SKM-1 (cell line): Measurements from ENCODE around the gene ACSS2.
A peak's percentile ranks its signal among the peaks of the same experiment; 100 is the strongest.

Experiments
- DNase-seq: peaks from one replicate; lab custom pipeline; 2025; ENCODE audit not compliant: unreplicated experiment; lab: John Stamatoyannopoulos, UW

The ACSS2 gene

GRCh38 chr20:34907616-34908469 lies 31.4 kb downstream of the ACSS2 start:
- DNase-seq, result no peak

GRCh38 chr20:34915131-34915530 lies 38.7 kb downstream of the ACSS2 start:
- DNase-seq, result no peak

- DNase-seq, result no peak
These were observed 39.5 kb downstream of the ACSS2 start for GRCh38 chr20:34915749-34916455.

GRCh38 chr20:34916774-34917354 lies 40.5 kb downstream of the ACSS2 start:
- no peak for DNase-seq

GRCh38 chr20:34920055-34920454 lies 43.6 kb downstream of the ACSS2 start:
- DNase-seq, result no peak

- no peak for DNase-seq
These were observed 45.0 kb downstream of the ACSS2 start for GRCh38 chr20:34921436-34921835.

- no peak for DNase-seq
These were observed 46.4 kb downstream of the ACSS2 start for GRCh38 chr20:34922654-34923381.

GRCh38 chr20:34923414-34923813 lies 47.0 kb downstream of the ACSS2 start:
- DNase-seq, result no peak

GRCh38 chr20:34925341-34925740 lies 48.9 kb downstream of the ACSS2 start:
- DNase-seq, result no peak

GRCh38 chr20:34925981-34926380 lies 49.6 kb downstream of the ACSS2 start:
- DNase-seq, result no peak

GRCh38 chr20:34926581-34926980 lies 50.2 kb downstream of the ACSS2 start:
- DNase-seq, result no peak

- no peak for DNase-seq
These were observed 51.3 kb downstream of the ACSS2 start for GRCh38 chr20:34927736-34928135.

- no peak for DNase-seq
These were observed 52.0 kb downstream of the ACSS2 start for GRCh38 chr20:34928411-34928810.

GRCh38 chr20:34931771-34932170 lies 55.4 kb downstream of the ACSS2 start:
- no peak for DNase-seq

GRCh38 chr20:34938466-34939163 lies 62.2 kb downstream of the ACSS2 start:
- peak; percentile 43 for DNase-seq

- DNase-seq, result no peak
These were observed 63.7 kb downstream of the ACSS2 start for GRCh38 chr20:34940081-34940481.

- no peak for DNase-seq
These were observed 64.8 kb downstream of the ACSS2 start for GRCh38 chr20:34941226-34941625.

GRCh38 chr20:34942301-34942700 lies 65.9 kb downstream of the ACSS2 start:
- DNase-seq, result no peak

- DNase-seq, result no peak
These were observed 67.6 kb downstream of the ACSS2 start for GRCh38 chr20:34943808-34944567.
